GM18951 (cell line): Measurements from ENCODE around the gene MYL2.
"Not testable (repeated sequence)": the region's sequence is repeated elsewhere in the genome, so short reads cannot be mapped to it uniquely, and the experiment has no call there.

Source experiments
- POLR2A ChIP-seq: IDR thresholded peaks from 4 replicates; pipeline ENCODE4 v1.6.1; 2011; ENCODE audit warnings: mild to moderate bottlenecking; ENCODE audit not compliant: insufficient read length, insufficient read depth; ENCODE audit errors: extremely low read depth
- in situ Hi-C: fragments of 300-500 bp; cut with MboI; formaldehyde crosslinking; loops from one replicate; pipeline ENCODE4 v1.12.0; 2022; ENCODE audit warnings: low sequenced_read_pairs, mixed read lengths, inconsistent platforms; ENCODE audit not compliant: unreplicated experiment

The MYL2 gene

GRCh38 chr12:110920324-110920910 lies at the start of gene MYL2:
TSS of gene MYL2 (minus strand) at chr12:110920579. CDS start at chr12:110920529, 50 bp downstream.
- in situ Hi-C loops = no loop called here
- TF ChIP-seq POLR2A = no peak

GRCh38 chr12:110966081-110966760 lies 45.8 kb upstream of the MYL2 start:
- in situ Hi-C loops = no loop called here
- no peak for TF ChIP-seq POLR2A

GRCh38 chr12:110965574-110965973 lies 45.2 kb upstream of the MYL2 start:
- TF ChIP-seq POLR2A = no peak
- in situ Hi-C loops = no loop called here

GRCh38 chr12:110960795-110961194 lies 40.4 kb upstream of the MYL2 start:
- in situ Hi-C loops = no loop called here
- no peak for TF ChIP-seq POLR2A

- TF ChIP-seq POLR2A = no peak
- in situ Hi-C loops = no loop called here
Measured at GRCh38 chr12:110957652-110958051, 37.3 kb upstream of the MYL2 start.

GRCh38 chr12:110957159-110957558 lies 36.8 kb upstream of the MYL2 start:
- in situ Hi-C loops = no loop called here
- TF ChIP-seq POLR2A = no peak

GRCh38 chr12:110950867-110951266 lies 30.5 kb upstream of the MYL2 start:
- in situ Hi-C loops = not testable (repeated sequence)

GRCh38 chr12:110950466-110950865 lies 30.1 kb upstream of the MYL2 start:
- in situ Hi-C loops = not testable (repeated sequence)

GRCh38 chr12:110948041-110948440 lies 27.7 kb upstream of the MYL2 start:
- in situ Hi-C loops = no loop called here
- TF ChIP-seq POLR2A = no peak

- in situ Hi-C loops = no loop called here
- no peak for TF ChIP-seq POLR2A
Measured at GRCh38 chr12:110943373-110943772, 23.0 kb upstream of the MYL2 start.

- TF ChIP-seq POLR2A = no peak
- in situ Hi-C loops = no loop called here
Measured at GRCh38 chr12:110941391-110941790, 21.0 kb upstream of the MYL2 start.

GRCh38 chr12:110940933-110941332 lies 20.6 kb upstream of the MYL2 start:
- in situ Hi-C loops = no loop called here
- no peak for TF ChIP-seq POLR2A

- in situ Hi-C loops = no loop called here
- TF ChIP-seq POLR2A = no peak
Measured at GRCh38 chr12:110940296-110940695, 19.9 kb upstream of the MYL2 start.

GRCh38 chr12:110937104-110937641 lies 16.8 kb upstream of the MYL2 start:
- no peak for TF ChIP-seq POLR2A
- in situ Hi-C loops = no loop called here
